Left ventricle myocardium inferior (tissue), 1 donor: ENCODE data around the gene STK11. TPM values are rescaled to one million over a fixed set of nuclear protein-coding genes. Genes with fewer than 3 reads are reported as not detected.

ENCODE experiments used
- DNase-seq: peaks from one replicate; pipeline ENCODE4 v3.0.0-alpha.2; 2020
- H3K27ac ChIP-seq: fragments of 200-600 bp; replicated peaks from 2 replicates; pipeline ENCODE4 v1.8.0; 2021
- H3K27me3 ChIP-seq: fragments of 200-600 bp; 2 replicates; pipeline ENCODE4 v1.8.0; 2021; ENCODE audit warnings: low read depth
- H3K36me3 ChIP-seq: fragments of 200-600 bp; 2 replicates; pipeline ENCODE4 v1.8.0; 2021
- H3K4me1 ChIP-seq: fragments of 200-600 bp; 2 replicates; pipeline ENCODE4 v1.8.0; 2021
- H3K4me3 ChIP-seq: fragments of 200-600 bp; 2 replicates; pipeline ENCODE4 v1.8.0; 2021; ENCODE audit warnings: mild to moderate bottlenecking, moderate library complexity
- H3K9me3 ChIP-seq: fragments of 200-600 bp; replicated peaks from 2 replicates; pipeline ENCODE4 v1.8.0; 2021
- CTCF ChIP-seq: fragments of 200-600 bp; IDR thresholded peaks from 2 replicates; pipeline ENCODE4 v1.8.0; 2021; ENCODE audit warnings: antibody characterized with exemption, mild to moderate bottlenecking, borderline replicate concordance
- intact Hi-C: fragments of 100-400 bp; cut with micrococcal nuclease; formaldehyde crosslinking; loops from one replicate; pipeline ENCODE4 v1.11.0; 2022
- total RNA-seq: library from RNA; stranded (reverse); fragmentation: NEBNext Ultra II Directional; extraction: Animal tissue kit (Norgen Biotek cat#: 25700); gene quantifications from one replicate; pipeline ENCODE4 v1.2.1, GENCODE V29; 2021
- donor health status: DM: no; HTN: yes; CAD: no; lungs with severe emphysema.

STK11 gene
- total RNA-seq, 1 donor from 2014 or later: 50.1 TPM

- H3K36me3 ChIP-seq: no peaks in the 10 kb centered on the region
- peaks cover 59% of the 10 kb centered on the region for H3K4me1 ChIP-seq
- H3K9me3 ChIP-seq: no peaks in the 10 kb centered on the region
- peak overlapping the region; percentile 73 for H3K4me3 ChIP-seq
- intact Hi-C loops: no loop called here
- TF ChIP-seq CTCF: no peak
- DNase-seq: no peak
- peaks cover 6% of the 10 kb centered on the region for H3K27me3 ChIP-seq
- no peak overlapping the region for H3K27ac ChIP-seq
These were observed 31.0 kb downstream of the STK11 start for GRCh38 chr19:1236576-1236975.

DNA sequence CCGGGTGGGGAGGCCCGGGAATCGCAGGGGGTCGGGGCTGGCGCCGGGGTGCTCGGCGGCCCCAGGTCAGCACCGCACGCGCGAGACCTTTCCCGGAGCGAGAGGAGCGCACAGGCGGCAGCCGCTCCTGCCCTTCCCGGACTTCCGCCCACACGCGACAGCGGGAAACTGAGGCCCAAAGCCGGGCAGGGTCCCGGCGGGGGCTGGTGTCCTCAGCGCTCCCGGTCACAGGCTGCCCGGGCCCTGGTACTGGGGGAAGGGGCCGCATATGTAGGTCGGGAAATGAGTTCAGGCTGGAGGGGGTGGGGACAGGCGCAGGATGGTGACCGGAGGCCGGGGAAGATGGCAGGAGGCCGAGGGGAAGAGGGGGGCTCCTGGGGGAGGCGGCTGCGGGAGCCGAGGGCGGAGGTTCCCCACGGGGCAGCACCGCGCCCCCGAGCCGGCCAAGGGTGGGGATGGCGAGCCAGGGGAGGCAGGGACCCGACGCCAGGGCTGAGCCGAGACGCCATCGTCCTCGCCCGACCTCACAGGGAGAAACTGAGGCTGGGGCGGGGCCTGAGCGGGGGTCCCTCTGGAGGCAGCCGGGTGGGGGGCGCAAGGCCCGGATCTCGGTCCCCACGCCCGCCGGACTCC lies 31.6 kb downstream of the STK11 start:
- intact Hi-C loops: no loop called here
- Histone ChIP-seq H3K4me3 (peak overlapping the region; percentile 73), H3K9me3 (no peaks in the 10 kb centered on the region), H3K4me1 (peaks cover 62% of the 10 kb centered on the region), H3K27me3 (peaks cover 6% of the 10 kb centered on the region), H3K36me3 (no peaks in the 10 kb centered on the region), H3K27ac (no peak overlapping the region)
- DNase-seq: no peak
- TF ChIP-seq CTCF: no peak

- Histone ChIP-seq H3K27ac (peak within 1 kb of the TSS; percentile 33), H3K9me3 (no peaks in the 10 kb centered on the region), H3K27me3 (peaks cover 6% of the 10 kb centered on the region), H3K4me1 (peaks cover 62% of the 10 kb centered on the region), H3K4me3 (peak within 1 kb of the TSS; percentile 73), H3K36me3 (no peaks in the 10 kb centered on the region)
- no peak for TF ChIP-seq CTCF
- peak; percentile 44 for DNase-seq
- intact Hi-C loops: no loop called here
These were observed 32.3 kb downstream of the STK11 start, which contains the start of gene CBARP for GRCh38 chr19:1237754-1238368. Gene CBARP, minus strand, starts transcription at chr19:1238005. Its CDS starts 1,905 bp downstream, at chr19:1236100.

GRCh38 chr19:1238369-1239303 lies 33.1 kb downstream of the STK11 start:
- intact Hi-C loops: no loop called here
- Histone ChIP-seq H3K4me1 (peaks cover 62% of the 10 kb centered on the region), H3K27ac (peak overlapping the region; percentile 33), H3K27me3 (peaks cover 6% of the 10 kb centered on the region), H3K4me3 (peak overlapping the region; percentile 73), H3K9me3 (no peaks in the 10 kb centered on the region), H3K36me3 (no peaks in the 10 kb centered on the region)
- TF ChIP-seq CTCF: no peak
- no peak for DNase-seq

DNA sequence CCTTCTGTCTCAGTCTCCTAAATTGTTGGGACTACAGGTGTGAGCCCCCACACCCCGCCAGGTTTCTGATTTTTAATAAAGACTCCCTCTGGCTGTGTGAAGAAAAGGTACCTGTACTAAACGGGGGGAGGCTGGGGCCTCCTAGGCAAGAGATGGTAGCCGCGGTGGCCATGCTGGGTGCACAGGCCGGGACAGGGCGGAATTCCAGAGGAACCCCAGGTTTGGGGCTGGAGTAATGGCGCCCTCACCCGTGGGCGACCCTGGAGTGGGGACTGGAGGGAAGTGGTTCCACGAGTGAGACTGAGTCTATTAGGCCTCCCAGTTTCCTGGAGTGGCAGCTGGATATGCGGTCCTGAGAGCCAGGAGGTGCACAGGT lies 33.8 kb downstream of the STK11 start:
- H3K36me3 ChIP-seq: no peaks in the 10 kb centered on the region
- H3K27me3 ChIP-seq: peaks cover 6% of the 10 kb centered on the region
- DNase-seq: no peak
- TF ChIP-seq CTCF: no peak
- H3K27ac ChIP-seq: peak overlapping the region; percentile 100
- no peaks in the 10 kb centered on the region for H3K9me3 ChIP-seq
- peaks cover 68% of the 10 kb centered on the region for H3K4me1 ChIP-seq
- peak overlapping the region; percentile 90 for H3K4me3 ChIP-seq
- intact Hi-C loops: no loop called here
